K562 (cell line): ENCODE measurements around the gene NOL4L. TPM values are rescaled to one million over a fixed set of nuclear protein-coding genes. Genes with fewer than 3 reads are reported as not detected.

Experiments
- BCLAF1 ChIP-seq, 2 experiments: fragments of 450-650 bp in 1 of 2; IDR thresholded peaks; 2 replicates each; pipeline ENCODE4 v1.6.1; 2011 to 2017; ENCODE audit warnings: low read depth in 2 of 2, antibody characterized with exemption in 1 of 2, borderline replicate concordance in 1 of 2, low read length in 1 of 2, mild to moderate bottlenecking in 1 of 2, mixed read lengths in 1 of 2; ENCODE audit not compliant: control insufficient read depth in 1 of 2
- CBFB ChIP-seq: sonication (generic); formaldehyde crosslinking; IDR thresholded peaks from 2 replicates; pipeline ENCODE4 v1.4.0; 2020; ENCODE audit warnings: mild to moderate bottlenecking, missing genetic modification reagents
- E2F1 ChIP-seq: sonication (generic); formaldehyde crosslinking; IDR thresholded peaks from 2 replicates; pipeline ENCODE4 v1.8.1; 2023; ENCODE audit warnings: mild to moderate bottlenecking, missing genetic modification reagents, moderate library complexity
- ELK1 ChIP-seq: sonication (generic); formaldehyde crosslinking; IDR thresholded peaks from 2 replicates; pipeline ENCODE4 v1.8.1; 2022; ENCODE audit warnings: missing genetic modification reagents
- FOXJ2 ChIP-seq: fragments of 200-800 bp; sonication (Bioruptor generic); IDR thresholded peaks from 2 replicates; pipeline ENCODE4 v1.6.1; 2016; ENCODE audit warnings: missing genetic modification characterization, missing compliant biosample characterization
- GABPA ChIP-seq: fragments of 200-800 bp; sonication (Bioruptor generic); conservative IDR thresholded peaks from 2 replicates; pipeline ENCODE4 v1.6.1; 2016; ENCODE audit warnings: low read depth, missing genetic modification characterization, missing compliant biosample characterization
- HDAC1 ChIP-seq, 2 experiments: fragments of 450-650 bp; IDR thresholded peaks; 2 replicates each; pipeline ENCODE4 v1.6.1; 2016 to 2017; ENCODE audit warnings: inconsistent platforms in 1 of 2, mild to moderate bottlenecking in 1 of 2, moderate library complexity in 1 of 2
- JUNB ChIP-seq: fragments of 450-650 bp; formaldehyde crosslinking; conservative IDR thresholded peaks from 2 replicates; pipeline ENCODE4 v1.4.0; 2020; ENCODE audit warnings: mild to moderate bottlenecking
- KDM4B ChIP-seq, 2 experiments: fragments of 450-650 bp in 1 of 2; sonication (generic) in 1 of 2; IDR thresholded peaks; 2 replicates each; pipeline ENCODE4 v1.6.1; 2016 to 2017; ENCODE audit warnings: borderline replicate concordance in 2 of 2, antibody characterized with exemption in 1 of 2, low read depth in 1 of 2, mild to moderate bottlenecking in 1 of 2
- MTA2 ChIP-seq: fragments of 450-650 bp; IDR thresholded peaks from 2 replicates; pipeline ENCODE4 v1.6.1; 2016; ENCODE audit warnings: low read depth
- NBN ChIP-seq: fragments of 450-650 bp; IDR thresholded peaks from 2 replicates; pipeline ENCODE4 v1.6.1; 2016; ENCODE audit warnings: low read depth, mild to moderate bottlenecking
- RBM14 ChIP-seq: fragments of 200-400 bp; formaldehyde crosslinking; IDR thresholded peaks from 2 replicates; pipeline ENCODE4 v1.6.1; 2018; ENCODE audit warnings: low read depth, mild to moderate bottlenecking, low read length, moderate library complexity, borderline replicate concordance; ENCODE audit not compliant: insufficient read depth
- SMAD3 ChIP-seq: fragments of 450-650 bp; formaldehyde crosslinking; conservative IDR thresholded peaks from 2 replicates; pipeline ENCODE4 v1.4.0; 2020; ENCODE audit warnings: mild to moderate bottlenecking
- THRA ChIP-seq: fragments of 450-650 bp; IDR thresholded peaks from 2 replicates; pipeline ENCODE4 v1.6.1; 2017; ENCODE audit warnings: mild to moderate bottlenecking, moderate library complexity
- ZC3H4 ChIP-seq: sonication (generic); formaldehyde crosslinking; IDR thresholded peaks from 2 replicates; pipeline ENCODE4 v1.9.0; 2021; ENCODE audit warnings: missing genetic modification reagents, borderline replicate concordance
- ZFX ChIP-seq: sonication (generic); formaldehyde crosslinking; IDR thresholded peaks from 2 replicates; pipeline ENCODE4 v1.8.0; 2022; ENCODE audit warnings: mild to moderate bottlenecking, missing genetic modification reagents, moderate library complexity
- ZNF146 ChIP-seq: IDR thresholded peaks from one replicate; pipeline ENCODE4 v1.6.1; 2018; ENCODE audit warnings: missing compliant biosample characterization; ENCODE audit not compliant: unreplicated experiment
- ZNF23 ChIP-seq: fragments of 250-450 bp; sonication (Bioruptor Pico); IDR thresholded peaks from 2 replicates; pipeline ENCODE4 v1.4.0; 2020; ENCODE audit warnings: mild to moderate bottlenecking
- ZNF408 ChIP-seq: fragments of 250-450 bp; sonication (Bioruptor Pico); IDR thresholded peaks from 2 replicates; pipeline ENCODE4 v1.4.0; 2020; ENCODE audit warnings: low read depth, mild to moderate bottlenecking, moderate library complexity
- ZNF695 ChIP-seq: fragments of 450-650 bp; formaldehyde crosslinking; IDR thresholded peaks from 2 replicates; pipeline ENCODE4 v1.4.0; 2020; ENCODE audit warnings: mild to moderate bottlenecking, moderate library complexity
- ZNF764 ChIP-seq: fragments of 250-450 bp; sonication (Bioruptor Pico); IDR thresholded peaks from 2 replicates; pipeline ENCODE4 v1.4.0; 2020; ENCODE audit warnings: low read depth, mild to moderate bottlenecking, moderate library complexity
- polyA plus RNA-seq, 8 experiments: library from polyadenylated mRNA; depleted of rRNA in 4 of 8; stranded (reverse) in 5 of 8; unstranded in 3 of 8; fragments of >200 nt; fragmentation: Nextera tagmentation in 2 of 8; fragmentation: Illumina TruSeq in 1 of 8; extraction: Ambion mirVana in 2 of 8; extraction: Trizol in 1 of 8; gene quantifications; 2 replicates each; pipeline versions ENCODE4 v1.2.1 to v1.2.3, GENCODE V29; 2011 to 2014; ENCODE audit warnings: inconsistent platforms in 1 of 8, missing spikeins in 1 of 8
- total RNA-seq, 7 experiments: library from RNA; depleted of rRNA in 6 of 7; stranded (reverse); fragments of >200 nt in 6 of 7; fragmentation: Illumina TruSeq in 2 of 7; extraction: Trizol in 2 of 7; gene quantifications; 2 replicates each; pipeline versions ENCODE4 v1.2.1 to v1.2.3, GENCODE V29; 2011 to 2021; ENCODE audit warnings: low replicate concordance in 1 of 7

The NOL4L gene
- total and polyA plus RNA-seq, 9 of the 15 experiments (the other 6 are each of a cell fraction or from before 2014, with no cell fraction given): 5.1 to 36.2 (median 13.6) TPM

GRCh38 chr20:32632461-32633354, 47.6 kb upstream of the NOL4L start (continued):
- TF ChIP-seq SMAD3 (CRISPR knock-in tag) (no peak), JUNB (CRISPR knock-in tag) (no peak), ZFX (peak; percentile 54), ZC3H4 (no peak), FOXJ2 (tag) (no peak), RBM14 (no peak), ZNF764 (CRISPR knock-in tag) (no peak), KDM4B (IDR thresholded peaks at IDR 0.05; ENCODE audit: borderline replicate concordance in 2 of 2, low read depth in 1 of 2) (no peak), ZNF146 (CRISPR knock-in tag) (no peak), THRA (no peak), E2F1 (CRISPR knock-in tag) (no peak), ELK1 (CRISPR knock-in tag) (no peak), MTA2 (no peak), ZNF23 (CRISPR knock-in tag) (no peak), ZNF408 (CRISPR knock-in tag) (no peak), GABPA (tag) (no peak), HDAC1 (IDR thresholded peaks at IDR 0.05) (0 out of 4 replicates have a peak, but pooled peaks of 1 of the 2 experiments have one; percentile 40), BCLAF1 (IDR thresholded peaks at IDR 0.05; ENCODE audit: borderline replicate concordance in 1 of 2, control insufficient read depth in 1 of 2, low read depth in 2 of 2, low read length in 1 of 2) (no peak), CBFB (CRISPR knock-in tag) (no peak), NBN (no peak), ZNF695 (CRISPR knock-in tag) (no peak)
